HL-60/S4 treated with phorbol 12-myristate 13-acetate at 8.2 ng/mL for 4 days and 3 days (cell line): ENCODE results near the gene C16orf95.

Source experiments
- in situ Hi-C: fragments of 300-500 bp; cut with MboI; formaldehyde crosslinking; loops from 2 replicates; pipeline ENCODE4 v1.15.0; 2022; ENCODE audit warnings: low sequenced_read_pairs

The C16orf95 gene

DNA sequence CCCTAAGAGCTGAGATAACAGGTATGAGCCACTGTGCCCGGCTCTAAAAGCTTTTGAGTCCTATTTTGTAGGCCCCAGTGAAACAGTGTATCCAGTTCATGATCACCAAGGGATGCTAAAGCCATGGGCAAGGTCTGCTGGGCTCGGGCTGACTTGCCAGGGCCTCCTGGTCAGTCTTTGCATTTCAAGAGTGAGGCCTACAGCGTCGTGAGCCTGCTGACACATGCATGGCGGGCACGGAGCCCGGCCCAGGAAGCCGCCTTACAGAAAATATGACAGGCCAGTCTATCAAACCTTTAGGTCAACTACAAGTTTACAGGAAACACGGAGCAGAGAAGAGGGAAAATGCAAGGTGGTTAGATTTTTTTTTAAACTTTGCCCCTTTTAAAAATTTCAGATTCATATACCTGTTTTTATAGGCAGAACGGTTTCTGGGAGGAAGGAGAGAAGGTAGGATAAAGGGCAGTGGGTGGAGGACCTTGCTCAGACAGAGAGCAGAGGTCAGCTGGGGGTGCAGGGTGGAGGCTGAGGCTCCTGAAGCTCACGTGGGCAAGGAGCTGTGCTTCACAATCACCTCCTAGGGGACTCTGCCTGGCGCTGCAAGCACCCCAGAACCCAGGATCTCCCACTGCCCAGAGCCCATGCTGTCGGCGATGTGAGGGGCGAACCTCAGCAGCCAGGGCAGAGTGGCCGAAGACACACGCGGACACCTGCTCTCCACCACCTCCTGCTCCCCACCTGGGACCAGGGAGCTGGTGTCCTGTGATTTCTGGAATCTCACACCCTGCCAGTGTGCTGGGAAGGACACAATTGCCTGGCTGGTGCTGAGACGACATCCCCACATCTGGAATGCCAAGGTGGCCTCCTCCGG, 21.3 kb downstream of the C16orf95 start:
- in situ Hi-C loops: no loop called here

DNA sequence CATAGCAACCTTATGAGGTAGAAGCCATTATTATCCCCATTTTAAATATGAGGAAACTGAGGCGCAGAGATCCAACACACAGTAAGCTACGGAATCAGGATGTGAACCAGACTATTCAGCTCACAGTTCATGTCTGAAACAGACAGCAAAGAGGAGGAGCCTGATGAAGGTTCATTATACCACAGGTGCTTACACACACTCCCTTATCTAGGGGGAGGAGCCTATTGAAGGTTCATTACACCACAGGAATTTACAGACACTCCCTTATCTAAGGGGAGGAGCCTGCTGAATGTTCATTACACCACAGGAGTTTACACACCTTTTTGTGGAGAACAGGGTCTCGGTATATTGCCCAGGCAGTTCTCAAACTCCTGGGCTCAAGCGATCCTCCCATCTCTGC, 21.9 kb downstream of the C16orf95 start:
- in situ Hi-C loops: no loop called here

DNA sequence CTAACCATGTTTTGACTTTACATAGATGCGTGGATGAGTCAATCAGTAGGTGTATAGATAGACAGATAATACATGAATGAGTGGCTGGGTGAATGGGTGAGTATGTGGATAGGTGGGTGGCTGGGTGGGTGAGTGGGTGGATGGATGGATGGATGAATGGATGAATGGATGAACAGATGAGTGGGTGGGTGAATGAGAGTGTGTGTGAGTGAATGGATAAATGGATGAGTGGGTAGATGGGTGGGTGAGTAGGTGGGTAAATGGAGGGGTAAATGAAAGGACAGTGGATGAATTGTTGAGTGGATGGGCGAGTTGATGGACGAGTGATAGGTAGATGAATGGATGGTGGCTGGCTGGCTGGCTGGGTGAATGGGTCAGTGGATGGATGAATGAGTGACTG, 23.2 kb downstream of the C16orf95 start:
- in situ Hi-C loops: no loop called here

DNA sequence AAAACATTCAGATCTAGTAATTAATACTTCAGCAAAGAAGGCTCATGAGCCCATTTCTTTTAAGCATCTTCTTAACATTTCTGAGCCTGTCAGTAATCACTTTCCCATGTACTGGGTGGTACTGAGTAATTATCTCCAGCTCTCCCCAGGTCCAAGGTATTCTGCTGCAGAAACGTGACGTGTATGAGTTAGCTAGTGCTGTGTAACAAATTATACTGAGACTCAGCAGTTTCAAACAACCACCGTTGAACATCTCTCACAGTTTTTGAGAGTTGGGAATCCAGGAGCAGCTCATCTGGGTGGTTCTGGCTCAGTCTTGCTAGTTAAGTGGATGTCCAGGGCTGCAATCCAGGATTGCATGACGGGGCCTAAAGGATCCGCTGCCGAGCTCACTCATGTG, 25.2 kb downstream of the C16orf95 start:
- in situ Hi-C loops: no loop called here

DNA sequence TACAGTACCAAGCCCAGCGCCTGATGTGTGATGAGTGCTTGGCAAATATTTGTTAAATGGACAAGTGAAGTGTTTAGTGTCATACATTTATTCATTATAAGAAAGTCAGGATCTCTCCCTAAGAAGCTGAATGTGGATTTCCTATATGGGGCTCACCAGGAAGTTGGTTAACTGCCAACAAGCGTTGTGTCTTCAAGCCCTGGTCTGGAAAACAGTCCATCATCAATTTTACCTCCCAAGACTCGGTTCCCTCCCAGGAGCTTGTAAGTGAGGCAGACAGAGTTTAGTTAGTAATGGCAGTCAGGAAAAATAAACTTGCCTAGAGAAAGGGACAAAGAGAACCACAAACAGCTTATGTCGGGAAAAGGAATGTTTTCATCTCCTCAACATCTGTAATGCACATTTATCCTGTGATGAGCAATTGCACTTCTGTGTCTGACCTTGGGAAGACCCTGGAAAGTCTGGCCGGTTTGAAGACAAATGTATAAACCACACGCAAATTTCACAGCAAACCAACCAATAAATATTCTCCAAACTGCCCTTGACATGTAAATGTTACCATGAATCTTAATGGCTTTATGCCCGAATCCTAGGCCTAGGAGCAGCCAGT, 28.3 kb downstream of the C16orf95 start:
- in situ Hi-C loops: no loop called here

DNA sequence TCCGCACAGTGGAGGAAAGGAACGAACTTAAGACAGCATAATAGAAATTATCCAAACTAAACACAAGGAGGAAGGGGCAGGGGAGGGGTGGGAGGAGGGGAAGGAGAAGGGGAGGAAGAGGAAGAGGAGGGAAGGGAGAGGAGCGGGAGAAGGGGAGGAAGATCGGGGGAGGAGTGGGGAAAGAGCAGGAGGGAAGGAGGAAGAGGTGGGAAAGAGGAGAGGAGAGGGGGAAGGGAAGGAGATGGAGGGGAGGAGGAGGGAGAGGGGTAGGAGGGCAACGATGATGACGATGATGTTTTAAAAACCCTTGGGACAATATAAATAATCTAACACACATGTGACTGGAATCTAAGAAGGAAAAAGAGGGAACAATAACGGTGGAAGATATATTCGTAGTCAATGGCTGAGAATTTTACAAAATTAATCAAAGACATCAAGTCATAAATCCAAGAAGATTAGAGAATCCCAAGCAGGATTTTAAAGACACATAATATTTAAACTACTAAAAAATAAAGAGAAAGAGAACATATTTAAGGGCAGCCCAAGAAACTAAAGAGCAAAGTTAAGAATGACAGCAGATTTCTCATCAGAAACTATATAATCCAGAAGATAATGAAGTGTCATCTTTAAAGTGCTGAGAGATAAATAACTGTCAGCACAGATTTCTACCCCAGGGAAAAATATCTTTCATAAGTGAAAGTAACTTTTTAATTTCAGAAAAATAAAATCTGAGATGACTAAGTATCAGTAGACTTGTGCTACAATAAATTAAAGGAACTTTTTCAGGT, 30.2 kb downstream of the C16orf95 start:
- in situ Hi-C loops: no loop called here

DNA sequence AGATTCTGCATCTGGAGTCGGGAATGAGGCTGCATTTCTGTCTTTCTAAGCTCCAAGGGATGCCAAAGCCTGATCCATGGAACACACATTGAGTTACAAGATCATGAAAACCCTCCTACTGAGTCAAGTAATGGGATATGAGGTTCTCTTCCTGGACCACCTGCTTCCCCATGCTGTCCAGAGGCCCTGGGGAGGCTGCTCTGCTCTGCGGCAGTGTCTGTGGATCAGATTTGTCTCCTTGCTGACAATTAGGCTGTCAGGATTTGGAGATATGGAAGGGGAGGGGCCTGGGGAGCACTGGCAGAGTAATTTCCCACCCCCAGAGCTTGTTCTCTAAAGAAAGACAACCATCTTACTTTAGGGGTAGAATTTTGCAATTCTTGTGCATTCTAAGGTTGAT, 33.0 kb downstream of the C16orf95 start:
- in situ Hi-C loops: no loop called here

DNA sequence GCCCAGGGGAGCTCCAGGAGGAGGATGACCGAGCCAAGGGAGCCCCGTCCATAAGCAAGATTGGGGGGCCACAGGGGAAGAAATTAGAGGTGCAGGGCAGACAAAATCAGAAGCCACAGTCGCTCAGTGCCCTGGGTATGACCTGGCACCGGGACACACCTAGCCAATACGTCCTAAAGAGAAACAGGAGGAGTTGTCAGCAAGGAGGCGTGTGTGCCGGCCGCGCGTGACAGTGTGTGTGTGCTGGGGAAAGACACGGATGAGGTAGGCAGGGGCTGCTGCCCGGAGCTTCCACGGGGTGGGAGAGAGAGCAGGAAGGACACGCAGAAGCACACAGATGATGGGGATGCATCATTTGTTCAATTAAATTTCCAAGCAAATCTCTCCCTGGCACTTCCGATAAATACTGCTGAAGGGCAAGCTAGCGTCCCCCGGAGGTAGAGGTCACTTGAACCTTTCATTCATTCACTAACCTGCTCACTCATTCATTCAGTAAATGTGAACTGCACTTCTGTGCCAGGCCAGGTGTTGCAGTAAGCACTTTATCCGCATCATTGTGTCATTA, 38.0 kb downstream of the C16orf95 start:
- in situ Hi-C loops: no loop called here

DNA sequence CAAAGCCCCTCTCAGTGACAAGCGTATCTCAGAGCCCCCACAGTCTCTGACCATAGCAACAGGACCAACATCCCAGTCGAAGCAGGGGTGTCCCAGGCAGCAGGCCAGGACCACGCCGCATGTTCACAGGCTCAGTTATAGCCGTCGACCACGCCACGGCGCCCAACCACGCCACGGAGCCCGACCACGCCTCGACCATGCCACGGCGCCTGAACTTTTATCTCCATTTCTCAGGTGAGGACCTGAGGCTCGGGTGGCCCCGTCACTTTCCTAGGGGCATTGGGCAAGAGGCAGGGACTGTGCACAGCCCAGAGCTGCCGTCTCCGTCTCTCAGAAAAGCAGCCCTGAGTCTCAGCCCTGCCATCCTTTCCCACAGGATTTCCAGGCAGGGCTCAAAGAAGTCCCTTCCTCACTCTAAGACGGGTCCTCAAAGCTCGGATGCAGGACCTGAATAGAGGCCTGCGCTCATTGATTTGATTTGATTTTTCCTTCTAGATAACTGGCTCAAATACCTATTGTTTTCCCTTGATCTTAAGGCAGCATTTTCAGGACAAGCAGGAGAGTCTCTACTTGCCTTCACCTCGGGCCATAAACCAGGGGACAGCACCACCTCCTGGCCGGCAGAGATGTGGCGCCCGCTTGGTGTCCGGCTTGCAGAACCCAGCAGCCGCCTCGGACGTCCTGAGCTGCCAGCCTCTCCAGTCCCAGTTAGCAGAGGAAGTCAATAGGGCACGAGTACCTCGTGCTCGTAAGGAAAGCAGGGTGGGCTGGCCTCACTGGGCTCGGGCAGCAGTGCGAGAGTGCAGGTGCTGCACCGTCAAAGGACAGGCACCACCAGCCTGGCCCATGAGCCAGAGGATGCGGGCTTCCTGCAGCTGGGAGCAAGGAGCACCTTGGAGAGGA, 38.8 kb downstream of the C16orf95 start:
- in situ Hi-C loops: no loop called here

DNA sequence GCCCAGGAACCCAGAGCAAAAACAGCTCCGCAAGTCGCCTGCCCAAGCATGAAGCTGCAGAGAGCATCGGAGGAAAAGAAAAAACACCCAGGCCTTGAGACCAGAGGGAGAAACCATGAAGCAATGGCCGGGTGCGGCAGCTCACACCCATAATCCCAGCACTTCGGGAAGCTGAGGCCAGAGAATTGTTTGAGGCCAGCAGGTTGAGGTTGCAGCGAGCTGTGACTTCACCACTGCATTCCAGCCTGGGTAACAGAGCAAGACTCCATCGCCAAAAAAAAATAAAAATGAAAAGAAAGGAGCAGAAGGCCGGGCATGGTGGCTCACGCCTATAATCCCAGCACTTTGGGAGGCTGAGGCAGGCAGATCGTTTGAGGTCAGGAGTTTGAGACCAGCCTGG, 40.3 kb downstream of the C16orf95 start:
- in situ Hi-C loops: no loop called here

DNA sequence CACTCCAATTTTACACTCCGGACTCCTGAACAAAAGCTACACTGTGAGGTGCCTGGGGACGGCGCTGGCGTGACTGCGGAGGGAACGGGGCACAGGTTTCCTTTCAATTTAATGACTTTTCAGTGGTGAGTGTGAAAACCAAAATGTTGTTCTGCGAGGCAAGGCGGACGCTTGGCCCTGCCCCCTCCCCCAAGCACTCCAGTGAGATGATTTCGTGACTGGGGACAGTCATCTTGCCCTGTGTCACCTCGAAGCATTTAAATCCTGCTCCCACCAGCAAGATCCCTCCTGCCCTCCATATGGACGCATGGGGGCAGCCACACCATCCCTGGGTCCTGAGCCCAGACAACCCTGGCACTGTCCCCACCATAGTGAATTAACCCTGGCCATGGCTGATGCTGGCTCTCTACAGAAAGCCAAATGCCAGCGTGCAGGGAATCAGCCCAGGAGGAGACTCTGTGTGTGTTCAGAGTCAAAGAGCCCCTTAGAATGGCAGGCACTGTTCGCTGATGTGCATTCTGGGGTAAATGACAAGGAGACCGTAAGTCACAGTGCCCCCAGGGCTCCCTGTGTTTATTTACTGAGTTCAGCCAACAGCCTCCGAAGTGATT, 41.0 kb downstream of the C16orf95 start:
- in situ Hi-C loops: no loop called here

DNA sequence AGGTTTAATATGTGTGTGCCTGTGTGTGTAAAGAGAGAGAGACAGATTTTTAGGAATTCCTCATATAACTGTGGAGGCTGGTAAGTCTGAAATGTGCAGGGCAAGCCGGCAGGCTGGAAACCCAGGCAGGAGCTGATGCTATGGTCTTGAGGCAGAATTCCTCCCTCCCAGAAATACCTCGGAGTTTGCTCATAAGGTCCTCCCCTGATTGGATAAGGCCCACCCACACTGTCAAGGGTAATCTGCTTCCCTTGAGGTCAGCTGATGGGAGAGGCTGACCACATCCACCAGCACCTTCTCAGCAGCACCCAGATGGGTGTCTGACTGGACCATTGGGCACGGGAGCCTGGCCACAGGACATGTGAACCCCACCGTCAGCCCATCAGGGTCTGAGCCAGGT, 42.4 kb downstream of the C16orf95 start:
- in situ Hi-C loops: no loop called here

DNA sequence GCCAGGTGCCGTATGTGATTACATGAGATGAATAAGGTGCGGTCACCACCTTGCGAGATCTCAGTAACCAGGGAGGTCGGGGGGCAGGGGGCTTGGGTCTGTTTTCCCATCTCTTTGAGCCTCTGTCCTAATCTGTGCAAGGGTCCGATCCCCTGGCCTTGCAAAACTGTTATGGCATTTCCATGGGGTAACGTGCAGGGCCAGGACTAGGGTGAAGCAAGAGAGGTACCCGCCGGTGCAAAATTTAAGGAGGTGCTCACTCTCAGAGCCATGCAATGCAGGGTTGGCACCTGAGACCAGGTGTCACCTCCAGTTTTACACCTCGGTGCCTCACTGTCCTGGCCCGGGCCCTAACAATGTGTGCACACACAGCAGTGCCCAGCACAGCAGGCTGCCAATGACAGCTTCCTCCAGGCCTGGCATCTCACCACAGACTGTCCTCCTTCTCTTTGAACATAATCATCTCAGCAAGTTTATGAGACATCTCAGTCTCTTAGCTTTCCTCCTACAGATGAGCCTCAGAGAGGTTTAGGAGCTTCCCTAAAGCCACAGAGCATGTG, 43.6 kb downstream of the C16orf95 start:
- in situ Hi-C loops: no loop called here

DNA sequence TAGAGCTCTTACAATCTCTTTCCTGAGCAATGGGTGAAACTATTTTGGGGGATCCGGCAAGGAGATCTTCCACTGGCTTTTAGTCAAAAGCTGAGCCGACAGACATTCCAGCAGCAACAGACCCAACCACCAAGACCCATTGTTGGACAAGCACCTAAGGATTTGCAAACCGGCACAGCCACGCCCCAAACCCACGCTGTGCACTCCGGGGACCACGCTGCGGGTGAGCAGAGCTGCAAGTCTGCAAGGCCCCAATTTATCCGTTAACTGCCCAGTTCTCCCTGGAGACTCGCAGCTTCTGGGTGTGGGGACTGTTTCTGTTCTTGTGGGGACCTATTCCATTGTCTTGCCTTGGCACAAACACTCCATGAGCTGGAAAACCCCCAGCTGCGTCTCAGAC, 45.9 kb downstream of the C16orf95 start:
- in situ Hi-C loops: no loop called here

DNA sequence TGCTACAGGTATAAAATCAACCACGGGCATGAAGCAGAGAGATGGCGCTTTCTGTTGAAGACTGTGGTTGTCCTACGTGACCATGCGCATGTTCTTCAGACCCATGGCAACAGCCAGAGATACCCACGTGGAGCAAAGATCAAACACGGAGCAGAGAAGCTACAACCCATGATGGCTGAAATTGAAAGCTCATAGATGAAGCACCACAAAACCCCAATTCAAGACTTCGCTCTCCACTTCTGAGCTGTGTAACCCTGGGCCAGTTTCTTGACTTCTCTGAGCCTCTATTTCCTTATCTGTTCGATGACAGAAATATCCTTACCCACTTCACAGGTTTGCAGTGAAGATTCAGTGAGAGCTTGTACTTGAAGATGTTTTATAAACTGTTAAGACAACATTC, 49.6 kb downstream of the C16orf95 start:
- in situ Hi-C loops: no loop called here

DNA sequence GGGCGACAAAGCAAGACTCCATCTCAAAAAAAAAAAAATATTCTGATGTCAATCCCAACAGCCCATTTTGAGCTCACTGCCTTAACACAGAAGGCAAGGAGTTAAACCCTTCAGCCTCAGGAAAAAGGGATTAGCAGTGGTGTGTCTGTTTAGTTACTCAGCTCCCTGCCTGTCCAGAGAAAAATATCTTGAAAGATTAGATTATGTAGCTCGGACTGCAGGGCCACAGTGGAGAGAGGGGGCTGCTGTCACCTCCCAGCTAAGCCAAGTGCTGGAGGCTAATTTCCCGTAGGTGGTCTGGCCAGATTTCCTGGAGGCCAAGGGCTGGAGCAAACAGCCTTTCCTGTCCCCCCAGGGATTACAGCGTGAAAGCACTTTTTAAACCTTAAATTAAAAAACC, 50.3 kb downstream of the C16orf95 start:
- in situ Hi-C loops: no loop called here

DNA sequence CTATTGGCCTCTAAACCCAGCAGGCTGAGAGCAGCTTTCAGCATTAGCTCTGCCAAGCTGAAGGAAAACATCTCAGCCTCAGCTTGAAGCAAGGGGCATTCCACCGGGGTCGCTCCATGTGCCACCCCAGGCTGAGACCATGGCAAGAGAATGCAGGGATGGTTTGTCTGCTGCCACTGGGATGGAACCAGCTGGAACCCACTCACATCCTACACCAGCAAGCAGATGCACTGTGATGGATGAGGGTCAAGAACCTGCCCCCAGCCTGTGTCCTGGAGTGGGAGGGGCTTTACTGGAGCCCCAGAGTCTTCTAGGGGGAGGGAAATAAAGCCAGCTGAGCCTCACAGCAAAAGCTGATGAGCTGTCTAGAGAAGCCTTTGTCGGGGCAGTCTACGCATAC, 51.9 kb downstream of the C16orf95 start:
- in situ Hi-C loops: no loop called here

DNA sequence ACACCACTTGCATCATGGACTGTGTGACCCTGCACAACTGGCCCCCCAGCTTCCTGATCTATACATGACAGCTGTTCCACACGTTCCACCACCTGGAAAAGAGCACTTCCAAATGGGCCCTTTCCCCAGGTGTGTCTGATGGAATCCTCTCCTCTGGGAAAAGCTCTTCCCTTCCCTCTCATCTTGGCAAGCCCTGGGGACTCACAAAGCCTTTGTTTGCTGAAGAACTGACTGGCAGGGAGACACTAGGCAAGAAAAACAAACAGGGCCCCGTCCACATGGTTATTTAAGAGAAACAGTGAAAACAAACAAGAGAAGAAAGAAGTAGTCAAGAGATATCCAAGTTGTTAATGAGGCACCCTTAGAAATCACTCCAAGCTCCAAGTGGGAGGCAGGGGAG, 52.6 kb downstream of the C16orf95 start:
- in situ Hi-C loops: no loop called here

DNA sequence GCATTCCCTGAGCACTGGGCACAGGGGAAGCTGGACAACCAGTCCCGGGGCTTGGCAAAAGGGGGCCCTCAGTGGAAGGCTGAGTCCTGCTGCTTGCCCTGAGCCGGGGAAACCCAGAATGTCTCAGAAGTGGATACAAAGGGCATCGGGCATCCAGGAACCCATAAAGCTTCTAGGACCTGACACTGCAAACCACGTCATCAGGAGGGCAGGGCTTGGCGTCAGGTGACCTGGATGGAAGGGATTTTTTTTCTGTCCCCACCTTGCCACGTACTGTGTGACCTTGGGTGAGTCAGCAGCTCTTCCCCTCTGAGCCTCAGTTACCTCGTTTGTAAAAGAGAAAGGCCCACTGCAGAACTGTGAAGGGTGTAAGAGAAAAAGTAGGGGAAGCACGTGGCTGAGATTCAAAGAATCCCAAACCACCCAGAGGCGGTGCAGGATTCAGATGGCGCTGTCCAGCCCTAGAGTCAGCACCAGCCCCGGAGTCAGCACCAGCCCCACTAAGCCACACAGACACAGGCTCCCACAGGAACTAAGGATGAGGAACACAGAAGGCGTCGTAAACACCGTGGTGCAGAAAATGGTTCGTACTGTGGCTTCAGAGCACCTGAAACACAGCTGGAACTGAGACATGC, 53.7 kb downstream of the C16orf95 start:
- in situ Hi-C loops: no loop called here
